GM03348 (cell line): ENCODE results near the gene SERPINB11.
"Not testable (repeated sequence)": the region's sequence is repeated elsewhere in the genome, so short reads cannot be mapped to it uniquely, and the experiment has no call there.

ENCODE experiments used
- DNase-seq: peaks from one replicate; pipeline ENCODE4 v3.0.0; 2012; ENCODE audit warnings: low spot score

Gene SERPINB11, protein sequence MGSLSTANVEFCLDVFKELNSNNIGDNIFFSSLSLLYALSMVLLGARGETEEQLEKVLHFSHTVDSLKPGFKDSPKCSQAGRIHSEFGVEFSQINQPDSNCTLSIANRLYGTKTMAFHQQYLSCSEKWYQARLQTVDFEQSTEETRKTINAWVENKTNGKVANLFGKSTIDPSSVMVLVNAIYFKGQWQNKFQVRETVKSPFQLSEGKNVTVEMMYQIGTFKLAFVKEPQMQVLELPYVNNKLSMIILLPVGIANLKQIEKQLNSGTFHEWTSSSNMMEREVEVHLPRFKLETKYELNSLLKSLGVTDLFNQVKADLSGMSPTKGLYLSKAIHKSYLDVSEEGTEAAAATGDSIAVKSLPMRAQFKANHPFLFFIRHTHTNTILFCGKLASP

DNA sequence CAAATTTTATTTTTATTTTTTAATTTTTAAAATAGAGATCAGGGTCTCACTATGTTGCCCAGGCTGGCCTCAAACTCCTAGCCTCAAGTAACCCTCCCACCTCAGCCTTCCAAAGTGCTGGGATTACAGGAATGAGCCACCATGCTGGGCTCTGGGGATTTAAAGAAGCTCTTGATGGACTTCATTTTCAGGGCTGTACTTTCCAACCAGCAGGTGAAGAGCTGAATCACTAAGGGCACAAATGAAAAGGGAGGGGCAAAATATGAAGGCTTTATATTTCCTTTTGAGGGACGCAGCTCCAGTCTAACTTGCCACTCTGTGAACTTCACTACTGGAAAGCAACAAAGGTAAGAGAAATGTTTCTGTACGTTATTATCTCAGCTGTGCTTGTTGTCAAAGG lies at the start of gene SERPINB11:
Gene SERPINB11, plus strand, starts transcription at position 301 of the 400 bp plus-strand sequence. CDS start 7,234 bp downstream, outside the sequence.
- no peak for DNase-seq

DNA sequence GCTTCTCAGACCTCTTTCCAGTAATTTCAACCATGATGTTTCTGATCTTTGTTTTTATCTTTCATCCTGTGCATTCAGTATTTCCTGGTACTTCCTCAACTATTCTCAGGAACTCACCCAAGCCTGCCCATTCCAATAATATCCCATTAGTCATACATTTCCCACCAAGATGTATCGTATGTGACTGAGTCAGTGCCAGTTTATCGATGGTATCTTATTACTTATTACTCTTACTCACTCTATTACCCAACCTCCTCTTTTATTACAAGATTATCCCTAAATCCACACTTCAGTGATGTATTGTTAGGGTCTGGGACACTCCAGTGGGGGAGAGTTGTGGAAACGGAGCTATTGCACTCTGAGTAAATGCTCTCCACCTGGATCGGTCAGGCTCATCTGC lies 43.8 kb upstream of the SERPINB11 start:
- DNase-seq = not testable (repeated sequence)

DNA sequence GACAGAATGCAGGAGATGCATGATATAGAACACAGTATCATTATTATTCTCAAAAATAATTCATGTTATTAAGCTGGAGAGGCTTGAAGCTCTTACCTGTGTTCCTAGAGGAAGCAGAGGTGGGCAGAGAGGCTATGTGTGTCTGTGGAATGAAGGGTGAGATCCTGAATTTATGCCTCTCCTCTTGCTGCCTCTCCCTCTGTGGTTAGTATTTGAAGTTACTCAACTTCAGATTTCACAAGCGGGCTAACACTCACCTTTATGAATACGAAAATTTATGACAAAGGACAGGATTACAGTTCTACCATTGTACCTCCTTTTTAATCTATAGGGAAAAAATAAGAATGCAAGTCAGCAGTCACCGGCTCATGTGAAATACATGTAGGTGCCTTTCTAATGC lies 41.0 kb upstream of the SERPINB11 start, which contains the start of gene SERPINB3:
Gene SERPINB3, minus strand, starts transcription at position 144 of the 400 bp plus-strand sequence. CDS start 677 bp downstream, outside the sequence.
- not testable (repeated sequence) for DNase-seq

DNA sequence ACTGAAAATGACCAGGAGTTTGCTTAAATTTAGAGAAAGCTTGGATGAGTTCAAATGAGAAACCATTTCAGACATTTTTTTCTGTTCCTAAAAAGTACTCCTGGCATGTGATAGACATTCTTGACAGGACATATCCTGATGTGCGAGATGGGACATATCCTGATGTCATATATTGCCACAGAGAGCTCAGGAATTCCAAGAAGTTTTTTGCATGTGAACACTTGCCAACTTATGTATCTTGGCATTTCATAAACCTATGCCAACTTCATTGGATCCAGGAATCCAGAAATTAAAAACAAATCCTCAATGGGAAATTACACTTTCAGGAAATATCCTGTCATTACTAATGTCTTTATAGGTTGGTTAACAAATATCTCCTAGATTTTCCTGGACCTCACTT lies 38.2 kb upstream of the SERPINB11 start:
- DNase-seq = no peak

DNA sequence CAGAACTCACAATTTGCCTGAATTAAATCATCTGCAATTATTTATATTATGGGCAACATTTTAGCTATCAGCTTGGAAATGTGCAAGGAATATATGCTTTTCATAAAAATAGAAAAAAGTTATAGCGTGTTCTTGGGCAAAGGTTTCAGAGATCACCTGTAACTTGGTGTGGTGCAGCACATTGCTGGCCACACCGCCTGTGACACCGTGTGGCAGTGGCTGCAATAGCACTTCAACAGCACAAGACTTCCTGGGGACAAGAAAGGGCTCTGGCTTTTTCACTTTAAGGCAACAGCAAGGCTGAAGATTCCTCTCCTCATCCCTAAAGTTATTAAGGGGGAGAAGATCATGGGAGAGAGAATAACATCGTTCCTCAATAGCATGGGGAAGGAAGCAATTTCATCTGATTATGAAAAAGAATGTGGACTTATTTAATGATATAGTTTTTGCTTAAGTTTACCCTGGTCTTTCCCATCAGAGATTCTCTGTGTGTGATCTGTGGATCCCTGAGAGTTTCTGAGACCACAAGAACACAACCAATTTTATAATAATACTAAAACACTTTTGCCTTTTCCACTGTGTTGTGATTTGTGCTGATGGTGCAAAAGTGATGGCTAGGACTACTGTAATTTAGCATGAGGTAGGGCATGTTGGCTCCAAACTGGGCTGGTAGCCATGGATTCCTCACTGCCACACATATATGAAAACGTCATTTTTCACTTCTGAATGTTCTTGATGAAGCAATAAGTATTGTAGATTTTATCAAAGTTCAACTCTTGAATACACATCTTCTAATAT lies 26.0 kb upstream of the SERPINB11 start:
- no peak for DNase-seq

DNA sequence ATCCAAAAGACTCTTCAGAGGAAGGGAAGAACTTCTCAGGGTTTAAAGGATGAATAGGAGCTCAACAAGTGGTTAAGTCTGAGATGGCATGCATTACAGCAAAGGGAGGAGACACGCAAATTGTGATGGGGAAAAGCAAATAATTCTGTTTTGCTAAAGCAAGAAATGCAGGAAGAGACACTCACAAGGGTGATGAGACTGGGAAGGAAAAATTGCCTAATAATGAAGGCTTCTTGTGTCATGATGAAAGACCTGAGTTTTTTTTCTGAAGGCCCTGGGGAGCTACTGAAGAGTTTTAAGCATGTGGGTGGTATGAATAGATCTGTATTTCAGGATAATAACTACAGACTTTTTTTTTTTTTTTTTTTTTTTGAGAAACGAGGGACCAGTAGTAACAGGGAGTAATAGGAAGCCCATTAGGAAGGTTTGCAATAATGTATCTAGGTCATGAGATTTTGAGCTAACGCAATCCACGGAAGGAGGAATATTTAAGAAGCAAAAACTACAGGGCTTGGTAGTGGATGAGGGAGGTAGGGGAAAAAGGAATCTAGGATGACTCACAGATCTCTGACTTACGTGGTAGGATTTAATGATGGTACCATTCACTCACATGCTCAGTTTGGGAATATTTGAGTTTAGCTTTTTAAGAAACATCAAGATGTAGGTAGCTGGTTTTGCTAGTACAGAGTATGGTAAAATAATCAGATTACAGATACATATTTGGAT lies 25.1 kb upstream of the SERPINB11 start:
- DNase-seq = peak; percentile 49

DNA sequence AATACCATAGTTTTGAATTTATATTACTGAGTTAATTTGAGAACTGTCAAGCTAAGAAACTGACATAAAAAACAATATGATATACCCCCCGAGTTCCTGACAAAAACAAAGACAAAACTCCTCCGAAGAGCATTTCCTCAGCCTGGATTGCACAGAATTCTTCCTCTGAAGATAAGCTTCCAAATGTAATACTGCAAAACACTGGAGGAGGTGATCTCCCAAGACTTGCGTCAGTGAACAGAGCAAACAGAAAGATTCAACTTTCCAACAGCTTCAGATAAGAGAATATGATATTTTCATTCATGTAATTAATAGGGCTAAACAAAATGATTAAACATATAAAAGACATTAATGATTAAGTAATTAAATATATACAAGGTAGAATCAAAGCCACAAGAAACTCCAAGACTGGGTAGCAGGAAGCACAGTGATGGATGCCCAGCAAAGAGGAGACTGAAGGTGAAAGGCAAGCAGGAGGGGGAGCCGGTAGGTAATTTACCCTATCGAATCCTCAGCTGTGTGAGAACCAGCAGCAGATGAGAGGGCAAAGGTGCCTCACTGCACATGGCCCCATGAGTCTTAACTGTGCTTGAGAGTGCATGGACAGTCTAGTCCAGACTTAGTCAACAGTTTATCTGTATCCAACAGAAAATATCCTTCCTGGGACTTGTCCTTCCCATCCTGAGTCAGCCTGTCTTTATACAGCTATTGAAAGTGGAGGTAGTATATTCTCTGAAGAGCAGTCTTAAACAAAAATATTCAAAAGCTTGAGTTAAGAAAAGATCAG lies 22.7 kb upstream of the SERPINB11 start:
- no peak for DNase-seq

DNA sequence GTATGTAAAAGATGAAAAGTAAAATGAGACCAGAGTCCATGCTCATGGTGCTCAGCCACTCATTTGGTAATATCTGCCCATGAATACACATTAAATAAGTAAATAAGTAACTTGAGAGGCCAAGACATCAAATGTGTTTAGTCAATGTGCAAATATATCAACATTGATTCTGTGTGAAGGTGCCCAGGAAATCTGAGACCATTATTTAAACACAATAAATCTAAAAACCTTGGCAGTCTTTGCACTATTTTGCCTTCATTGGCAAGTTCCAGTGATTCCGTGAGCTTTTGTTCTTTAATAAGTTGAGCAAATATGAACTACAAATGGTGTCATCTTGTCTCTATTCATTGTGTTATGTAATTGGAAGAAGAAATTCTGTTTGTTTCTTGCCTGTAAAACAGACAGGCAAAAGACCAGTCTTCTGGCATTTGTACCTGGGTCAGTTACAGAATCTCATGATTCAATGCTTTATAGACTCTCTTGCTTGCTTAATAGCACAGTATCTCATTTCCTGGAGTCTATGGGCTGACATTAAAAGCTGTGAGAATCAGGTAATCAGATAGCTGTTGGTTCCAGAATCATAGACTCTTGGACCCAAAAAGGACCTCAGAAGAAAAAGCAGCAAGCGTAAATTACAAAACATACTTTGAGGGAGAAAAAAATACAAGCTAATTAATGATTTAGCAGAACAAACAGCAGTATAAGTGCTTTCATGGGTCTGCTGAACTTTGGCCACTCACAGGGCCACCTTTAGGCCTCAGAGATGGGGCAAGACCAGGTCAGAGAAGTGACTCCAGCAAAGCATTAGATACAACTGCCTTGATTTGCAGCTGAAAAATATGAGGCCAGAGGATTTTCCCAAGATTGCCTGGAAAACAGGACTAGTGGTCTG lies 21.1 kb upstream of the SERPINB11 start:
- no peak for DNase-seq

DNA sequence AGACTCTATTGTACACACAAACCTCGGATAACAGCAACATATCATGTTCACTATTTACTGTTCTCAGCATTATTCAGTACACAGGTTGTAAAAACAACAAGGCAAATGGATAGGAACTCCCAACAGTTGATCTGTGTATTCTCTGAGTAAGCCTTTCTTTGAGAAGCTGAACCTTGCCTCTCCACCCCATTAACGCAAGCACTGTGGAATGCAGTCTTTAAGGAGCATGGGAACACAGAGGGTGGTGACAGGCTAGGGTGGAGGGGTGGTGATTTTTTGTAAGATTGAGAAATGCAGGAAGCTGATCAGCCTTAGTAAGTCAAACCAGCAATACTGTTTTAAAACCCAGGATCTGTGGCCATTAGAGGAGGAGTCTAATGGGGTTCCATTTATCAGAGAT lies 19.6 kb upstream of the SERPINB11 start:
- peak; percentile 90 for DNase-seq

DNA sequence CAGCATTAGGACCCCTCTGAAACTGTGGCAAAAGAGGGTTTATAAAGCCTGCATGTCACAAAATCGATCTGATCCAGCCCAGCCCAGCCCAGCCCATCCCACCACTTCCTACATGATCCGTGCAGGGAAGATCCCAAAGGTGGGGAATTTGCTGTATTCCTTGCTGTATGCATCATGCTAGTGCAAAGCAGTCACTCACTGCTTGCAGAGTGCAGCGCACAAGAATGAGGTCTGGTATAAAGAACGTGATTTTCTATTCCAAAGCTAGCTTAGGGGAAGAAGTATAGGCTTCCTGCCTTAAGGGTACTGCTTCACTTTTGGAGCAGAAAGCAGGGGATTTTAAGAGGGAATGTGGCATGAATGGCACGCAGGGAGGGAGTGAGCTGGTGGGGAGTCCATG lies 18.9 kb upstream of the SERPINB11 start:
- DNase-seq = no peak

DNA sequence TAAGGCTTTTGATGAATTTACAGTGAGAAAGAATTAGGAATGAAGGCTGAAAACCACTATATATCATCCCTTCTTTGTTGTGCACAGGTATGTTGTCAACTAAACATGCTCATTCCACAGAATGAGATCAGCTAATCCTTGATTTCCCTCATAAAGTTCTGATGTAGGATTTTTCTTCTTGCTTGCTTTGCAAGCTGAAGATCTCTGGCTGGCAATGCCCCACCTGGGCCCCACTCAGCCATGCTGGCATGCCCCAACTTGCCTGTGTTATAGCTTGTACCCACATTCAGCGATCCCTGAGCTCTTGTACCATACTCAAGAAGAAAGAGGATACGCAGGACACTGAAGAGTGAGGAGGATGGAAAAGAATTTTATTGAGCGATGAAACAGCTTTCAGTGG lies 18.0 kb upstream of the SERPINB11 start:
- no peak for DNase-seq

DNA sequence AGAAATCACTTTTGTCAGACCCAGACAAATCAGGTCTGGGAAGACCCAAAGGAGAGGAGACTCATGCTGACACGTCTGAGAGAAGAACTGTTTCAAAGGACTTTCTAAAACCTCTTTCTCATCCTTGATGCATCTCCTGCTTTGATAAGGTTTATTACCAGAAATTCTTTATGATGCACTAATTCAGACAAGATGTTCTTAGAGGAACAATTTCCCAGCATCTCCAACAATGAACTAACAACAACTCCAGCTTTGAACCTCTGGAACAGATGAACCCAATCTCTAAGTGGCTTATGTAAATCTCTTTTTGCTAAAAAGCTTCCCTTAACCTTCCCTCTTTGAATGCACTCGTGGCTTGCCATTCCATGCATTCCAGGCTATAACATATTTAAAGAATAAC lies 15.9 kb upstream of the SERPINB11 start:
- DNase-seq = peak; percentile 14

DNA sequence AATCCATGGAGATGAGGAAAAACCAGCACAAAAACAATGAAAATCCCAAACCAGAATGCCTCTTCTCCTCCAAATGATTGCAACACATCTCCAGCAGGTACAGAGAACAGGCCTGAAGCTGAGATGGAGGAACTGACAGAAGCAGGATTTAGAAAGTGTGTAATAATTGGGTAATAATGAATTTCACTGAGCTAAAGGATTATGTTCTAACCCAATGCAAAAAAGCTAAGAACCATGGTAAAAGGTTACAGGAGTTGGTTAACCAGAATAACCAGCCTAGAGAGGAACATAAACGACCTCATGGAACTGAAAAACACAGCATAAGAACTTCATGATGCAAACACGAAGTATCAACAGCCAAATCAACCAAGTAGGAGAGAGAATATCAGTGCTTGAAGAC lies 13.7 kb upstream of the SERPINB11 start:
- DNase-seq = no peak

DNA sequence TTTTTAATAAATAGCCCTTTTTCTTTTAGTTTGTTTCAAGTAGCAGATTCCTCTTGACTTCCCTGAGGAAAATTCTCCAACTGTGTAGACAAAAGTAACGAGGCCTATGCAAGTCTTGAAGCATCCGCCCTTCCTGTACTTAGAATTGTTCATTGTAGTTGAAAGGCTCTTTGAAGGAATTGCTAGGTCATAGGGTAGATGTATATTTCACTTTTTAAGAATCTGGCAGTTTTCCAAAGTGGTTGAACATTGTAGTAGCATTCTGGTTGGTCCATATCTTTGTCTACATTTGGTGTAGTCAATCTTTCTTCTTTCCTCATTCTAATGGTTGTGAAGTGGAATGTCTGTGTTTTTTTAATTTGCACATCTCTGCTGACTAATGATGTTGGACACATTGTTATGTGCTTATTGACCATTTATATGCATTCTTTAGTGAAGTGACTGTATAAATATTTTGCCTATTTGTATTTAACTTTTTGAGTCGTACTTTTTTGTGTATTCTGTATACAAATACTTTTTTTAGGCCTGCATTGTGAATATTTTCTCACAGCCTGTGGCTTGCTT lies 5.6 kb upstream of the SERPINB11 start:
- DNase-seq = peak; percentile 22

DNA sequence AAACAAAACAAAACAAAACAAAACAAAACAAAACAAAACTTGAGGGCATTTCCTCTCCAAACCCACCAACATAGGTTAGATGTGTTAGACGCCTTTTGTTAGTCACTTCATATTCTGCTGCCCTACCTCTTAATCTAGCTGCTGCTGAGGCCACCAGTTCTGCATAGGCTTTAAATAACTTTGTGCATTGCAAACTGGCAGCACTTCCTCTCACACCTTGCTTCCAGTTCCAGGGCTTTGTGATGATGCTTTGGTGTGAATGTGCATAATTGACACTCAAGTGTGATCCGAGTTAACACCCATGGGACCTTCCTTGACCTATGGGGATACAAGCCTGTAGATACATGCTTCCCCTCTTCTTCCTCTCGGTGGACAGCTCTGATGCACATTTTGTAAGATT lies 2.3 kb upstream of the SERPINB11 start:
- DNase-seq = no peak

DNA sequence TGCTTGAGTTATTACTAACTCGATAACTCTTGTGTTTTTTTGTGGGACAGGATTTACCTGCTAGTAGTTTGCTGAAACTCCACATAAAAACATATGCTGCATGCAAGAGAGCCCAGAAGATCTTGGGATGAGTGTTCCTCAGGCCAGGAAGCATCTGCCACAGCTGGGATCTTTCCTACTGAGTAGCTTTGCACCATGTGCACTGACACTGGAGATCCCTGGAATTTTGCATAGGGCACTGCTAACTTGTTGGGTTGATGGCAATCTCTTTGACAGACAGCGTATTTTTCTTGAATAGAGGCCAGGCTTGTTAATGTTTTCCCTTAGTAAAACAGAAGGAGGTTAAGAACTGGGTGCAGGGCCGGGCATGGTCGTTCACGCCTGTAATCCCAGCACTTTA lies 808 bp upstream of the SERPINB11 start:
- no peak for DNase-seq

DNA sequence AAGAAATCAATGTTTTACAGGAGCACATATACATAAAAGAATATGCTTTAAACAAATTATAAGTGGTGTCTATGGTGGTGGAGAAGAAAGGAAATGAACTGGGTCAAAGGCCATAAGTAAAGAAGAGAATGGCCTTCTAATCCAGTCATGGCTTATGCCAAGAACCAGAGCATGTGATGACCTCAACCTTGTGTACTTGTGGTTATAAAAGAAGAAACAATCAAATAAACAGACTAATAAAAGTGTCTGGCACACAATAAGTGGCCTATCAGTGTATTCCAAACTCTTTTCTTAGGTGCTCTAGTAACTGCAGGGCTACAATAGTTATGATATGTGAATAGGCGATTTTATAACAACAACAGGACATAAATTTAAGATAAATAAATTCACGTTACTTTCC lies 2.6 kb downstream of the SERPINB11 start:
- no peak for DNase-seq

DNA sequence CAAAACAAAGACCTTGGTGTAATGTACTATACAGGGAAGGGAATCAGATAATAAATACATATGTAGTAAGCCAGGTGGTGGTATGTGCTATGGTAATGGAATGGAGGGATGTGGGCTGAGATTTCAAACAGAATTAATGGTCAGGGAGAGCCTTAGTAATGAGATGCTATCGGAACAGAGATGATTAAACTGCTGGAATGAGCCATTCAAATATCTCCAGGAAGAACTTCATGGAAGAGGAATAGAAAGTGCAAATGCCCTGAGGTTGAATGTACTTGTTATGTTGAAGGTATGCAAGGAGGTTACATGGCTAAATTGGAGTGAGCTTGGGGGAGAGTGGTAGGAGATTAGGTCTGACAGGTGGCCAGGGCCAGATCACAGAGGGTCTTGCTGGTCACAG lies 5.1 kb downstream of the SERPINB11 start:
- no peak for DNase-seq

DNA sequence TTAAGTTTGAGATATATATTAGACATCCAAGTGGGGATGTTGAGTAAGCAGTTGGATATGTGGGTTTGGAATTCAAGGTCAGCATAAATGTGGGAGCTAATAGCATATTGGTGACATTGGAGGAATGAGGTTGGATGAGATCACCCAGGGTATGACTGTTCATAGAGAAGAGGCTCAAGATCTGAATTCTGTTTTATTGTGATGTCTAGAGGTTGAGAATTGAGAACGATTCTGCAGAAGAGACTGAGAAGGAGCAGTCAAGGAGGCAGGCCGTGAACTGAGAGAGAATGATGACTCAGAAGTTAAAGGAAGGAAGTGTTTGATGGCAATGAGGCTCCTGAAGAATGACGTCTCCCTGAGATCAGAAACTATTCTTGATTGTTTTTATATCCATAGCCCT lies 5.9 kb downstream of the SERPINB11 start:
- peak; percentile 61 for DNase-seq
